Keratinocyte (primary cell): ENCODE results near the gene AMDHD2.

Source experiments
- EZH2 ChIP-seq: IDR thresholded peaks from one replicate; pipeline ENCODE4 v1.6.1; 2012; ENCODE audit warnings: inconsistent platforms, mild to moderate bottlenecking, low read length, moderate library complexity
- TF ChIP-seq, protein P1 (sequence below), 3 experiments: IDR thresholded peaks in 1 of 3; conservative IDR thresholded peaks in 1 of 3; optimal IDR thresholded peaks in 1 of 3; 2 replicates in 2 of 3; 3 replicates in 1 of 3; pipeline versions ENCODE3 to v1.5.1; 2011; ENCODE audit warnings: low read length in 3 of 3, mild to moderate bottlenecking in 3 of 3, moderate library complexity in 2 of 3, control low read depth in 1 of 3, inconsistent platforms in 1 of 3; ENCODE audit not compliant: insufficient read depth in 2 of 3; ENCODE audit errors: extremely low read depth in 1 of 3

DNA sequence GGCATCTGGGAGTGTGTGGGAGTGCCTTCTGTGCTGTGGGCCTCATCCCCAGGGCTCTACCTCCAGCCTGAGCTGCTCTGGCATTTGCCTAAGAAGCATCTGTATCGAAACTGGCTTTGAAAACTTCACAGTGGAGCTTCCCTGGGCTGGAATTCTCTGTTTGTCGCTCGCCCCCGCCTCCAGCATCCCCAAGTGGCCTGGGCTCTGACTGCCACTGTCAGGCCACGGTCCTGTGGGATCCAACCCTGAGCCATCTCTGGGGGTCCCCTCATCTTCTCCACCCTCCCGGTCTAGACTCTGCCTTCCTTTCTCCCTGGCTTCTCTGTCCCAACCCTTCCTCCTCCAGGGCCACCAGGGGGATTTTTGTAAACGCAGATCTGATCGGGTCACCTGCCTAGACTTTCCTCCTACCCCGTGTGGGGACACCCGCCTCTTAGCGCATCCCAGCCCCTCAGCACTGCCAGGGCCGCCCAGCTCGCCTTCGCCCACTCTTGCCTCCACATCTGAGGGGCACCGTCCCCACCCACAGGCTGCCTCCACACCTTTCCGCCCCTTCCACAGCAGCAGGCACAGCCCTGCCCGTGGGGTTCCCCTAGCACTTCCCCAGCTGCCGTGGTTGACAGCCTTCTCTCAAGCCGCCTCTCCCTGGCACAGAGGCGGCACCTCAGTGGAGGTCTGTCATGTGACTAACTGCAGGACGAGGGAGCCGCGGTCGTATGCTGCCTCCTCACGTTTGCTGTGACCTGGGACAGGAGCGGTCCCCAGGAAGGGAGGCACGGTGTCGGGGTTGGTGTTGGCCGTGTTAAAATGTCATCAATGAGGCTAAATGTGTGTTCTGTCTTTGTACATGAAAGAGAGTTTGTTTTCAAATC is 33.3 kb upstream of the AMDHD2 start:
- TF ChIP-seq, protein P1, sequence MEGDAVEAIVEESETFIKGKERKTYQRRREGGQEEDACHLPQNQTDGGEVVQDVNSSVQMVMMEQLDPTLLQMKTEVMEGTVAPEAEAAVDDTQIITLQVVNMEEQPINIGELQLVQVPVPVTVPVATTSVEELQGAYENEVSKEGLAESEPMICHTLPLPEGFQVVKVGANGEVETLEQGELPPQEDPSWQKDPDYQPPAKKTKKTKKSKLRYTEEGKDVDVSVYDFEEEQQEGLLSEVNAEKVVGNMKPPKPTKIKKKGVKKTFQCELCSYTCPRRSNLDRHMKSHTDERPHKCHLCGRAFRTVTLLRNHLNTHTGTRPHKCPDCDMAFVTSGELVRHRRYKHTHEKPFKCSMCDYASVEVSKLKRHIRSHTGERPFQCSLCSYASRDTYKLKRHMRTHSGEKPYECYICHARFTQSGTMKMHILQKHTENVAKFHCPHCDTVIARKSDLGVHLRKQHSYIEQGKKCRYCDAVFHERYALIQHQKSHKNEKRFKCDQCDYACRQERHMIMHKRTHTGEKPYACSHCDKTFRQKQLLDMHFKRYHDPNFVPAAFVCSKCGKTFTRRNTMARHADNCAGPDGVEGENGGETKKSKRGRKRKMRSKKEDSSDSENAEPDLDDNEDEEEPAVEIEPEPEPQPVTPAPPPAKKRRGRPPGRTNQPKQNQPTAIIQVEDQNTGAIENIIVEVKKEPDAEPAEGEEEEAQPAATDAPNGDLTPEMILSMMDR (optimal IDR thresholded peaks at IDR 0.05 in 1 of 3, IDR thresholded peaks at IDR 0.05 in 1 of 3, conservative IDR thresholded peaks at IDR 0.05 in 1 of 3; ENCODE audit: extremely low read depth in 1 of 3, insufficient read depth in 2 of 3, low read length in 3 of 3), result peak; percentile 32 to 76 (median 52)
- no peak for TF ChIP-seq EZH2
